Left lobe of liver (tissue), 2 donors: ENCODE measurements around the gene DCTN1. TPM values are rescaled to one million over a fixed set of nuclear protein-coding genes. Genes with fewer than 3 reads are reported as not detected.
"Not testable (repeated sequence)": the region's sequence is repeated elsewhere in the genome, so short reads cannot be mapped to it uniquely, and the experiment has no call there.

Experiments used
- ATAC-seq: fragments of 200-7000 bp; cut with Tn5 transposase; one replicate; pipeline ENCODE4 v1.9.1; 2020; ENCODE audit warnings: mild to moderate bottlenecking, moderate library complexity
- DNase-seq: peaks from one replicate; pipeline ENCODE4 v3.0.0-alpha.2; 2020; ENCODE audit warnings: low spot score
- total RNA-seq: library from RNA; stranded (reverse); gene quantifications from one replicate; pipeline ENCODE4 v1.2.1, GENCODE V29; 2021
- donor health status: DM: no; HTN: no; CAD: no; lungs with moderate emphysema.
- donor health status: DM: no; HTN: yes; CAD: no.

Gene DCTN1
- total RNA-seq, 1 donor from 2014 or later, result 41.3 TPM

DNA sequence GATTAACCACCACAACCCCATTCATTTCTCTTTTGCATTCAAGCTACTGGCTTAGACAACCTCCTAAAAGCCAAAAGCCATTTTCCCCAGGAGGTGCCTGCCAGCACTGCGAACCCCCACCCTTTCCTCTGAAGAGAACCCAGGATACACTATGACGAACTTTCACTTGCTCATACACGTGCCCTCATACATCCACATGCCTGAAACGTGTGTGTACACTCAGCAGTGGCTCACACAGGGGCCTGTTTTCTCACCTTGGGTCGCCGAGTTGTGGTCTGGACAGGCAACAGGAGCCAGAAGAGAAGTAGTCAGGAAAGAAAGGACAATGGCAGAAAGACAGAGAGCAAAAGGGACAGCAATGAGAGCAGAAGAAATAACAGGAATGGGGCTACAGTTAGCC is 7.4 kb downstream of the DCTN1 start:
- ATAC-seq (no peak), DNase-seq (no peak)

DNA sequence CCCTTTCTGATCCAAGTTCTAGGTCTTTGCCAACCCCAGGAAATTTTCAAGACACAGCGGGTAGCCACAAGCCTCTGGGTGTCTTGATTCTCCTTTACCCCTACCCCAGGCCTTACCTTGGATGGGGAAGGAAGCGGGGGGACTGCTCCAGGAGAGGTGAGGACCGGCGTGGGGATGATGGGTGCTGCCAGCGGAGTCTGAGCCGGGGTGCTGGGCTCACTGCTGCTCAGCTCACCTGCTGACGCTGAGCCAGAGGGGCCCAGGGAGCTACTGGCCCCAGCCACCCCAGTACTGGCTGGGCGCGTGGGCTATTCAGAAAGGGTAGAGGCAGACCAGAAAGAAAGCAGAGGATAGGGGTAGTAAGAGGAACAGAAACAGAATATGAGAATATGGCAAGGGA is 8.7 kb downstream of the DCTN1 start:
- DNase-seq, result no peak
- no peak for ATAC-seq

DNA sequence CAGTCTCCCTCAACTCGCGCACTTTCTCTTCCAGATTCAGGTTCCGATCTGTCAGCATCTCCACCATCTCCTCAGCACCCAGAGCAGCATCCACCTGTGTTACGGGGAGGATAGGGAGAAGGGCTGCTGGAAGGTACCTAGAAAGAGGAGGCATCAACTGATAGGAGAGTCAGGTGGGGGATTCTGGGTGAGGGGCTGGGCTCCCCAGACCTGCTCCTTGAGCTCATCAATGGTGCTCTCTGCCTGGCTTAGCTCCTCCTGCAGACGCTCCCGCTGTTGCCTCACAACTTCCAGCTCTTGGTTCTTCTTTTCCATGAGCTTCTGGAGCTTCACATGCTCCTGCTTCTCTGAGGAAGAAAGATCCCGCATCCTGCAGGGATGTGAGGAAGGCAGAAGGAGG is 10.1 kb downstream of the DCTN1 start:
- no peak for ATAC-seq
- no peak for DNase-seq

DNA sequence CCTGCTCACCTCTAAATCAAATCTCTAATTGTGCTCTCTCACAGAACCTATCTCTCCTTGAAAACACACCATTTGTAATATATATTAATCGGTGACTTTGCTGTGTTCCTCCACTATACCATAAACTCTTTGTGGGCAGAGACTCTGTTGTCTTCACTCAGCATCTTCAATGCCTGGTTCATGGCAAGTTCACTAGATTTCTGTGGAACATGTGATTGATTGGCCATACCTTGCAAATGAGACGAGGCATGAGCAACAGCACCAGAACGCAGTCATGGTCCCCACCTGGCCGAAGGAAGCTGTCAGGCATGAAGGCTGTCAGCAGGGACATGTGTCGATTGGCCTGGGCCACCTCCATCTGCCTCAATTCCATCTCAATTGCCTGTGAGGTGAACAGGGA is 11.6 kb downstream of the DCTN1 start:
- DNase-seq, result no peak
- ATAC-seq, result no peak

DNA sequence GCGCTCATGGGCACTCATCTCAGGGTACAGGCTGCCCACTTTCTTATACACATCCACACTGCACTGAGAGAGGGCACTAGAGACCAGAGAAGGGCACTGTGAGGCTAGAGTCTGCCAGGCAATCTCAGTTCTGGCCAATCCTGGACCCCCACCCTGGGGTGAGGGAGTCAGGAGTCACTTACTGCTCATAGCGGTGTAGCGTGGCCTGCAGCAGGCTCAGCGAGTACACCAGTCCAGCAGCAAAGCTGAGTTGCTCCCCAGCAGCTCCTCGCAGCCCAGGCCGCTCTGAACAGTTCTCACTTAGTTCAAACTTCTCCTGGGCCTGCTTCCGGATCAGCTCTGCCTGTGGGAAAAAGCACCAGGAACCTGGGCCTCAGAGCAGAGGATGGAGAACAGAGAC is 12.3 kb downstream of the DCTN1 start:
- no peak for DNase-seq
- ATAC-seq, result no peak

DNA sequence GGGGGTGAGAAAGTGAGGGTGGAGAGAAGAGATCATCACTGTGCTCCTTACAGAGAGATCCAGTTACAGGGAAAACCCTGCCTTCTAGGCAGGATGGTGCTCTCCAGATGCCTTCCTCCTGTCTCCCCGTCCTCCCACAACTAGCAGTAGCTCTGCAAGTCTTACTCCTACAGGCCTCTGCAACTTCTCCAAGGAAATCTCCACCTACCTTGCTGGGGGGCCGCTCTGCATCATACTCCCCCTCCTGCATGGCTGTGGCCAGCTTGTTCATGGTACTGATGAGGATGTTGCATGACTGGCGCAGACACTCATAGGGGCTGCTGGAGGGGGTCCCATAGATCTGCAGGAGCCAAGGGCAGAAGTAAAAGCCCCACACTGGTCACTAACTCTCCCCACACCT is 14.1 kb downstream of the DCTN1 start:
- ATAC-seq, result no peak

GRCh38 chr2:74364533-74365505 is 15.3 kb downstream of the DCTN1 start:
- ATAC-seq, result peak; percentile 66
- DNase-seq, result no peak

More for the DNA sequence above, 14.1 kb downstream of the DCTN1 start:
- DNase-seq, result no peak

DNA sequence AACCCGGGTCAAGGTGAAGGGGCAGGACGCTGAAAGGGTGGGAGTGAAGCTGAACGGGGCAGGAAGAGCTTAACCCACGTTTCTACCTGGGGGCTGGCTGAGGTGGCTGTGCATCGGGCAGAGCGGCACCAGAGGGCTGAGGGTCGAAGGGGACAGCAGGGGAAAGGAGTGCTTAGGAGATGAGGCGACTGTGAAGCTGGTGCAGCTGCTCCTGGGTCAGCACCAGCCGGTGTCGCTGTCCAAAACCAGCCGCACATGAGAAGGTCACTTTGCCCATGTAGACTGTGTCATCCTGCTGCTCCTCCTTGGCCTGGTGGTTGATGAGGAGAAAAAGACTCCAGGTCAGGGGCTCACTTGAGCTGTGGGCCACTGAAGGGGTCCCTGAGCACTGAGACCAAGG is 18.8 kb downstream of the DCTN1 start:
- DNase-seq (no peak), ATAC-seq (no peak)

DNA sequence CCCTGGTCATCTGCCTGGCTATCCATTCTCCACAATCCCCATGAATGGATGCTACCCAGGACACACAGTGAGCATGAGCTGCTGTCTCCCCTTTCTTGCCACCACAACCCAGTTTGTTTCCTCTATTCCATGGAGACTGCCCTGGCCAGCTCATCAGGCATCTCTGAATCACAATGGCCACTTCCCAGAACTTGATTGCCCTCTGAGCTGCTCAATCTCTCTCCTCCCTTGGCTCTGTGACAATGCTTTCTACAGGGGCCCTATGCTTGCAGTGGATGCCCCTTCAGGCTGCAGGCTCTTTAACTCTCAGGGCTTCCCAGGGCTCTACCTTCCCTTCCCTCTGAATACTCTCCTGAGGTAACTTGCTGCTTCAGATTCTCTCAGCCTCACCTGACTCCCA is 22.5 kb downstream of the DCTN1 start:
- DNase-seq, result no peak
- ATAC-seq, result no peak

- ATAC-seq (no peak), DNase-seq (no peak)
Measured at GRCh38 chr2:74349889-74350288, 30.2 kb downstream of the DCTN1 start.

DNA sequence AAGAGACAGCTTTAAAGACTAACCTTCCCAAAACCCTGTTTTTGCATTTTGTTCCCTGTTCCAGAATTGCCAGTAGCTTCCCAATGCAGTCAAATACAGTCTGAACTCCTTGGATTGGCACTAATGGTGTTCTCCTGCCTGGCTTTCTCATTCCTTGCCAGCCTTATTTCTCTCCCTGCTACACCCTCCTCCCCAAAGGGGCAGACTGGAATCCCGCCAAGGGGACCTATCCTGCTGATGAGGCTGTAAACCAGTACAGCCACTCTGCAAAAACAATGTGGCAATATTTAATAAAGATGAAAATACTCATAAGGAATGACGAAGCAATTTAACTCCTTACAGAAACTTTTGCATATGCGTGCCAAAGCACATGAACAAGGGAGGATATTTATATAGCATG is 32.4 kb downstream of the DCTN1 start:
- DNase-seq (no peak), ATAC-seq (no peak)

- ATAC-seq (no peak), DNase-seq (no peak)
Measured at GRCh38 chr2:74347303-74347702, 32.8 kb downstream of the DCTN1 start.

DNA sequence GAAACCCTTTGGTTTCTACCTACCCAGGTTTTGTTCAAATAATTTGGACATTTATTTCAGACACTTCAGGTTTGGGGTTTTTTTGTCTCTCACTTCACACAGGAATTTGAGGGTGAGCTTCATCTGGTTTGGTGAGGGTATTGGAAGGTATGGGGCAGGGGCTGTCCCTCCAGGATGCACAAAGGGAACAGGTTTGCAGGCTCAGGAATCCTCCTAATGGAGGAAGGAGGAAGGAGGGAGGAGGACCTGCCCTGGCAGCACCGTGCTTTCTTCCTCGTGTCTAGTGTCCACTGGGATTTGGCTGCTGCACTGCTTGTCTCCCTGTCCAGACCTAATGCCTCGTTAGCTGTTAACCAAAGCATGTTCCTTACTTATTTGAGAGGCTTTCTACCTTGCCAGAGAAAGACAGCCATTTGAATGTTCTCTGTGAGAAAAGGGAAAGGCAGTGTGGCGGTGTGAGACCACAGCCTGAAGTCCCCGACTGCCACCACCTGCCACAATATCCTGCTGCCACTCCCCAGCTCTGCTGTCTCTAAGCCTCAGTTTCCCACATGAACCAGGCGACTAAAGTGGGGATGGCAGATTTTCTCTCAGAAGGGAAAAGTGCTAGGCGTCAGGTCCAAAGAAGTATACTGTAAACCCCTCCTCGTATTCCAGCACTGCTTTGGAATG is 34.7 kb downstream of the DCTN1 start:
- DNase-seq (no peak), ATAC-seq (no peak)

- ATAC-seq (no peak), DNase-seq (no peak)
Measured at GRCh38 chr2:74343316-74343715, 36.8 kb downstream of the DCTN1 start, which contains the start of gene SLC4A5. TSS of gene SLC4A5 (minus strand) at chr2:74343416. CDS start at chr2:74315023, 28,393 bp downstream.

DNA sequence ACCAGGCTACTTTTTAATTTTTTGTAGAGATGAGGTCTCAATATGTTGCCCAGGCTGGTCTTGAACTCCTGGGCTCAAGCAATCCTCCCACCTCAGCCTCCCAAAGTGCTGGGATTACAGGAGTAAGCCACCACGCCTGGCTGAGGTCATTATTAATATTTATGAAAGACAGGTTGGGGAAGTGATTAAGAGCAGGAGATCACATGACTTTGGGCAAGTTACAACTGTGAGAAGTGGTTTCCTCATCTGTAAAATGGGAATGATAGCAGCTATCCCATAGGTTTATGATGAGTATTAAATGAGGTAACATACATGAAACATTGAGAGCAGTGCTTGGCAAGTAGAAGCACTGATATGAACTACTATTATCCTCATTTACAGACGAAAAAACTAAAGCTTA is 43.9 kb downstream of the DCTN1 start:
- DNase-seq, ATAC-seq: not testable (repeated sequence)

DNA sequence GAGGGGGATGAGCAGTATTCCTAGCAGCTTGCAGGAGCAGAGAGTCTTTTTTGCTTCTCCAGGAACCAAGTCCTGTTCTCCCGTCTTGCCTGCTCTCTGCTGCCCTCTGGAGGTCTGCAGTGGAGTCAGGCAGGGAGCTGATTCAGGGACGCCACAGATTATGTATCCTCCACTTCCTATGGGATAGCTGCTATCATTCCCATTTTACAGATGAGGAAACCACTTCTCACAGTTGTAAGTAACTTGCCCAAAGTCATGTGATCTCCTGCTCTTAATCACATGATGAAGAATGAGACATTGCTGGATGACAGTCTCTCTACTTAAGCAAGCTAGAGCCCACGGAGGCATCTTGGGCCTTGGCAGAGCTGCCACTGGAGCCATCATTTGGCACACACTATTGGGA is 45.2 kb downstream of the DCTN1 start:
- ATAC-seq (peak; percentile 91), DNase-seq (peak; percentile 77)

GRCh38 chr2:74333896-74334586 is 46.1 kb downstream of the DCTN1 start:
- DNase-seq (peak; percentile 51), ATAC-seq (peak; percentile 83)

GRCh38 chr2:74333175-74333574 is 46.9 kb downstream of the DCTN1 start:
- peak; percentile 79 for ATAC-seq
- no peak for DNase-seq

GRCh38 chr2:74332550-74333174 is 47.4 kb downstream of the DCTN1 start:
- ATAC-seq (no peak), DNase-seq (no peak)

GRCh38 chr2:74328573-74328972 is 51.5 kb downstream of the DCTN1 start:
- ATAC-seq, result no peak
- DNase-seq, result no peak

- ATAC-seq (no peak), DNase-seq (no peak)
Measured at GRCh38 chr2:74328074-74328473, 52.0 kb downstream of the DCTN1 start.
